NCI-H2196 (cell line): ENCODE results near the gene AQP12A.

Experiments used
- DNase-seq: peaks from one replicate; lab custom pipeline; 2025; ENCODE audit not compliant: unreplicated experiment; lab: John Stamatoyannopoulos, UW

AQP12A gene

GRCh38 chr2:240722376-240722775, 30.7 kb downstream of the AQP12A start:
- DNase-seq, result no peak

GRCh38 chr2:240722796-240723735, 31.4 kb downstream of the AQP12A start:
- DNase-seq, result no peak

- no peak for DNase-seq
Observed at GRCh38 chr2:240723851-240724250, 32.2 kb downstream of the AQP12A start.

GRCh38 chr2:240724431-240724830, 32.8 kb downstream of the AQP12A start:
- no peak for DNase-seq

GRCh38 chr2:240725266-240725665, 33.6 kb downstream of the AQP12A start:
- DNase-seq, result no peak

- DNase-seq, result peak; percentile 56
Observed at GRCh38 chr2:240725671-240726070, 34.0 kb downstream of the AQP12A start.

GRCh38 chr2:240726876-240727275, 35.2 kb downstream of the AQP12A start:
- DNase-seq, result no peak

- no peak for DNase-seq
Observed at GRCh38 chr2:240727439-240727838, 35.8 kb downstream of the AQP12A start.

- no peak for DNase-seq
Observed at GRCh38 chr2:240727913-240728312, 36.2 kb downstream of the AQP12A start.

- DNase-seq, result no peak
Observed at GRCh38 chr2:240728361-240728760, 36.7 kb downstream of the AQP12A start.

GRCh38 chr2:240728827-240729226, 37.2 kb downstream of the AQP12A start:
- DNase-seq, result no peak

GRCh38 chr2:240730501-240731177, 39.0 kb downstream of the AQP12A start:
- no peak for DNase-seq

- DNase-seq, result no peak
Observed at GRCh38 chr2:240731178-240731545, 39.5 kb downstream of the AQP12A start.

GRCh38 chr2:240732184-240732583, 40.5 kb downstream of the AQP12A start:
- DNase-seq, result no peak

GRCh38 chr2:240732911-240733622, 41.4 kb downstream of the AQP12A start:
- DNase-seq, result no peak

GRCh38 chr2:240733803-240734495, 42.3 kb downstream of the AQP12A start:
- no peak for DNase-seq

- no peak for DNase-seq
Observed at GRCh38 chr2:240734756-240735155, 43.1 kb downstream of the AQP12A start.

- DNase-seq, result no peak
Observed at GRCh38 chr2:240735476-240735875, 43.8 kb downstream of the AQP12A start.

- DNase-seq, result no peak
Observed at GRCh38 chr2:240736281-240737250, 44.9 kb downstream of the AQP12A start.

- DNase-seq, result no peak
Observed at GRCh38 chr2:240737512-240737911, 45.8 kb downstream of the AQP12A start.
